ENCODE results near the gene PLCH2. TPM values are rescaled to one million over a fixed set of nuclear protein-coding genes. Genes with fewer than 3 reads are reported as not detected.

The PLCH2 gene
- polyA plus RNA-seq, 1 of the 3 experiments (the other 2 are of a cell fraction): 0.08 TPM

GRCh38 chr1:2445162-2445822 lies 30.8 kb upstream of the PLCH2 start:
- H3K79me2 ChIP-seq (ENCODE audit: insufficient read depth): no peaks in the 10 kb centered on the region
- WGBS (ENCODE audit: low lambda C conversion rate): 43% methylated on average over 11 of the region's 16 CpGs
- peaks cover 9% of the 10 kb centered on the region; the same call in 1 of the 2 replicates for H3K27me3 ChIP-seq (ENCODE audit: insufficient read depth)
- CTCF ChIA-PET: interaction anchor here (0.8 to 1.2 kb wide), 3 partner anchors 12 to 30 kb away, joined by 3 to 5 read pairs (median 3); no protein-coding TSS in a partner anchor
- TF ChIP-seq CTCF (IDR thresholded peaks at IDR 0.05) (no peak), RFX5 (IDR thresholded peaks at IDR 0.05; ENCODE audit: low read length) (no peak), EZH2phosphoT487 (IDR thresholded peaks at IDR 0.05; ENCODE audit: borderline replicate concordance, low read depth) (no peak), MAX (IDR thresholded peaks at IDR 0.05; ENCODE audit: low read depth) (no peak), RCOR1 (IDR thresholded peaks at IDR 0.05; ENCODE audit: low read length) (no peak), SIN3A (IDR thresholded peaks at IDR 0.05; ENCODE audit: borderline replicate concordance, low read depth, low read length) (no peak), CHD2 (IDR thresholded peaks at IDR 0.05; ENCODE audit: low read length, partially characterized antibody) (no peak), YY1 (IDR thresholded peaks at IDR 0.05; ENCODE audit: low read depth) (no peak)
- POLR2A ChIA-PET: no interaction called here
- H3K4me3 ChIP-seq (ENCODE audit: low read depth in 2 of 2, low read length in 1 of 2): no peak overlapping the region
- DNase-seq: no peak
- no peak overlapping the region for H3K27ac ChIP-seq (ENCODE audit: low read depth in 2 of 2, low read length in 1 of 2)
- H2AFZ ChIP-seq (ENCODE audit: low read depth): no peak overlapping the region
- no peaks in the 10 kb centered on the region for H3K9me3 ChIP-seq
- H3K9ac ChIP-seq: no peak overlapping the region
- H3K36me3 ChIP-seq (replicated peaks in 1 of 2; ENCODE audit: control insufficient read depth in 1 of 2, insufficient read depth in 2 of 2, low read length in 1 of 2): no peaks in the 10 kb centered on the region
- H3F3A ChIP-seq (replicated peaks; ENCODE audit: insufficient read depth): no peaks in the 10 kb centered on the region
- H3K4me1 ChIP-seq (ENCODE audit: control insufficient read depth in 1 of 2, insufficient read depth in 2 of 2, low read depth in 1 of 2, low read length in 1 of 2): no peaks in the 10 kb centered on the region
- H4K20me1 ChIP-seq (ENCODE audit: insufficient read depth): no peaks in the 10 kb centered on the region
- no peak overlapping the region for H3K4me2 ChIP-seq
- H3K9me2 ChIP-seq: no peaks in the 10 kb centered on the region

GRCh38 chr1:2445823-2446215 lies 30.3 kb upstream of the PLCH2 start:
- 59% methylated on average over 9 of the region's 15 CpGs for WGBS (ENCODE audit: low lambda C conversion rate)
- no peak for TF ChIP-seq GABPA (IDR thresholded peaks at IDR 0.05; ENCODE audit: low read depth)
- TF ChIP-seq EZH2phosphoT487 (IDR thresholded peaks at IDR 0.05; ENCODE audit: borderline replicate concordance, low read depth): no peak
- TF ChIP-seq RFX5 (IDR thresholded peaks at IDR 0.05; ENCODE audit: low read length): no peak
- no peak for TF ChIP-seq USF2 (IDR thresholded peaks at IDR 0.05; ENCODE audit: borderline replicate concordance, low read depth, low read length)
- TF ChIP-seq GATA2 (CRISPR knock-in tag; IDR thresholded peaks at IDR 0.05): no peak
- TF ChIP-seq MAX (IDR thresholded peaks at IDR 0.05; ENCODE audit: low read depth): no peak
- TF ChIP-seq CHD2 (IDR thresholded peaks at IDR 0.05; ENCODE audit: low read length, partially characterized antibody): no peak
- TF ChIP-seq ZBTB33 (IDR thresholded peaks at IDR 0.05; ENCODE audit: borderline replicate concordance, low read depth): no peak
- TF ChIP-seq RXRA (IDR thresholded peaks at IDR 0.05; ENCODE audit: borderline replicate concordance, low read depth): no peak
- TF ChIP-seq RAD21 (IDR thresholded peaks at IDR 0.05; ENCODE audit: low read length): no peak
- TF ChIP-seq YY1 (IDR thresholded peaks at IDR 0.05; ENCODE audit: low read depth): no peak
- TF ChIP-seq USF1 (IDR thresholded peaks at IDR 0.05; ENCODE audit: borderline replicate concordance, low read depth): no peak
- TF ChIP-seq PBX3 (IDR thresholded peaks at IDR 0.05): no peak
- no peak for TF ChIP-seq EP300 (IDR thresholded peaks at IDR 0.05; ENCODE audit: borderline replicate concordance in 1 of 2, low read depth in 1 of 2, low read length in 1 of 2)
- no peak for TF ChIP-seq NFIC (IDR thresholded peaks at IDR 0.05; ENCODE audit: borderline replicate concordance)
- ChIA-PET POLR2A (no interaction called here), CTCF (interaction anchor here (0.8 to 1.1 kb wide), 2 partner anchors 13 to 31 kb away, joined by 3 to 5 read pairs; no protein-coding TSS in a partner anchor)
- H3K27me3 ChIP-seq (ENCODE audit: insufficient read depth): peaks cover 9% of the 10 kb centered on the region; the same call in 1 of the 2 replicates
- no peaks in the 10 kb centered on the region for H3K9me2 ChIP-seq
- no peak overlapping the region for H2AFZ ChIP-seq (ENCODE audit: low read depth)
- no peak overlapping the region for H3K4me3 ChIP-seq (ENCODE audit: low read depth in 2 of 2, low read length in 1 of 2)
- no peaks in the 10 kb centered on the region for H3K36me3 ChIP-seq (replicated peaks in 1 of 2; ENCODE audit: control insufficient read depth in 1 of 2, insufficient read depth in 2 of 2, low read length in 1 of 2)
- no peaks in the 10 kb centered on the region for H3K4me1 ChIP-seq (ENCODE audit: control insufficient read depth in 1 of 2, insufficient read depth in 2 of 2, low read depth in 1 of 2, low read length in 1 of 2)
- H4K20me1 ChIP-seq (ENCODE audit: insufficient read depth): no peaks in the 10 kb centered on the region
- DNase-seq: no peak
- H3F3A ChIP-seq (replicated peaks; ENCODE audit: insufficient read depth): no peaks in the 10 kb centered on the region
- no peak overlapping the region for H3K4me2 ChIP-seq
- H3K79me2 ChIP-seq (ENCODE audit: insufficient read depth): no peaks in the 10 kb centered on the region
- no peaks in the 10 kb centered on the region for H3K9me3 ChIP-seq
- H3K9ac ChIP-seq: no peak overlapping the region
- no peak overlapping the region for H3K27ac ChIP-seq (ENCODE audit: low read depth in 2 of 2, low read length in 1 of 2)
